Neural crest cell (in vitro differentiated cells): Measurements from ENCODE around the gene SLC2A9. TPM values are rescaled to one million over a fixed set of nuclear protein-coding genes. Genes with fewer than 3 reads are reported as not detected.

Experiments used
- DNase-seq: peaks from one replicate; pipeline ENCODE4 v3.0.0; 2021; ENCODE audit warnings: low read depth, mixed read lengths, low spot score
- H3K27ac Mint-ChIP-seq: one replicate; pipeline ENCODE4 v1.8.0; 2021; ENCODE audit warnings: mild to moderate bottlenecking, mixed read lengths; ENCODE audit not compliant: unreplicated experiment
- H3K27me3 Mint-ChIP-seq: 2 replicates; pipeline ENCODE4 v1.8.0; 2021; ENCODE audit warnings: low read depth, mild to moderate bottlenecking, mixed read lengths
- H3K36me3 Mint-ChIP-seq: 2 replicates; pipeline ENCODE4 v1.8.0; 2021; ENCODE audit warnings: low read depth, mild to moderate bottlenecking, mixed read lengths
- H3K4me1 Mint-ChIP-seq: 2 replicates; pipeline ENCODE4 v1.8.0; 2021; ENCODE audit warnings: mixed read lengths
- H3K4me3 Mint-ChIP-seq: one replicate; pipeline ENCODE4 v1.8.0; 2021; ENCODE audit warnings: mild to moderate bottlenecking, mixed read lengths
- H3K9me3 Mint-ChIP-seq: 2 replicates; pipeline ENCODE4 v1.8.0; 2021; ENCODE audit warnings: mixed read lengths
- CTCF ChIP-seq: fragments of 200-600 bp; sonication (generic); conservative IDR thresholded peaks from 2 replicates; pipeline ENCODE4 v1.5.0; 2021; ENCODE audit warnings: antibody characterized with exemption, mild to moderate bottlenecking
- total RNA-seq: library from RNA; stranded (reverse); gene quantifications from 2 replicates; pipeline ENCODE4 v1.2.1, GENCODE V29; 2021

Gene SLC2A9
- total RNA-seq, 1 donor from 2014 or later, result 0.26 TPM

GRCh38 chr4:9968472-9968871, 52.8 kb downstream of the SLC2A9 start:
- no peak for DNase-seq
- H3K4me1 Mint-ChIP-seq, result peaks cover 3% of the 10 kb centered on the region
- H3K27me3 Mint-ChIP-seq, result peaks cover 5% of the 10 kb centered on the region
- no peak overlapping the region for H3K4me3 Mint-ChIP-seq
- H3K9me3 Mint-ChIP-seq, result peaks cover 3% of the 10 kb centered on the region
- H3K27ac Mint-ChIP-seq, result no peak overlapping the region
- TF ChIP-seq CTCF, result no peak
- H3K36me3 Mint-ChIP-seq, result no peaks in the 10 kb centered on the region

- no peak for TF ChIP-seq CTCF
- Mint-ChIP-seq H3K4me1 (peaks cover 3% of the 10 kb centered on the region), H3K27me3 (peaks cover 3% of the 10 kb centered on the region), H3K4me3 (no peak overlapping the region), H3K9me3 (peaks cover 13% of the 10 kb centered on the region), H3K36me3 (peaks cover 6% of the 10 kb centered on the region), H3K27ac (no peak overlapping the region)
- DNase-seq, result no peak
Observed at GRCh38 chr4:9964879-9965278, 56.4 kb downstream of the SLC2A9 start.

GRCh38 chr4:9963328-9963727, 58.0 kb downstream of the SLC2A9 start:
- DNase-seq, result no peak
- H3K4me3 Mint-ChIP-seq, result no peak overlapping the region
- peaks cover 3% of the 10 kb centered on the region for H3K27me3 Mint-ChIP-seq
- H3K9me3 Mint-ChIP-seq, result peaks cover 13% of the 10 kb centered on the region
- no peak for TF ChIP-seq CTCF
- peaks cover 3% of the 10 kb centered on the region for H3K4me1 Mint-ChIP-seq
- peaks cover 6% of the 10 kb centered on the region for H3K36me3 Mint-ChIP-seq
- H3K27ac Mint-ChIP-seq, result no peak overlapping the region

- Mint-ChIP-seq H3K36me3 (peaks cover 6% of the 10 kb centered on the region), H3K4me1 (peaks cover 3% of the 10 kb centered on the region), H3K4me3 (no peak overlapping the region), H3K9me3 (peaks cover 13% of the 10 kb centered on the region), H3K27me3 (peaks cover 3% of the 10 kb centered on the region), H3K27ac (no peak overlapping the region)
- TF ChIP-seq CTCF, result no peak
- DNase-seq, result no peak
Observed at GRCh38 chr4:9962611-9963314, 58.5 kb downstream of the SLC2A9 start.

- peaks cover 15% of the 10 kb centered on the region for H3K4me1 Mint-ChIP-seq
- no peak for TF ChIP-seq CTCF
- no peaks in the 10 kb centered on the region for H3K36me3 Mint-ChIP-seq
- H3K9me3 Mint-ChIP-seq, result no peaks in the 10 kb centered on the region
- H3K4me3 Mint-ChIP-seq, result no peak overlapping the region
- no peaks in the 10 kb centered on the region for H3K27me3 Mint-ChIP-seq
- DNase-seq, result no peak
- no peak overlapping the region for H3K27ac Mint-ChIP-seq
Observed at GRCh38 chr4:9954468-9954867, 66.8 kb downstream of the SLC2A9 start.
